Esophagus mucosa (tissue), 1 donor: Measurements from ENCODE around the gene VAMP1. TPM values are rescaled to one million over a fixed set of nuclear protein-coding genes. Genes with fewer than 3 reads are reported as not detected.

Experiments
- ATAC-seq: fragments of 200-7000 bp; cut with Tn5 transposase; one replicate; pipeline ENCODE4 v1.9.1; 2020
- total RNA-seq: library from RNA; stranded (reverse); gene quantifications from one replicate; pipeline ENCODE4 v1.2.4, GENCODE V29; 2023
- donor health status: DM: yes; HTN: yes; CAD: no.

The VAMP1 gene
- total RNA-seq, 1 donor from 2014 or later, result 1.6 TPM

- ATAC-seq, result no peak
Measured at GRCh38 chr12:6425590-6426531, 44.6 kb downstream of the VAMP1 start.

GRCh38 chr12:6424866-6425265 is 45.6 kb downstream of the VAMP1 start:
- no peak for ATAC-seq

- no peak for ATAC-seq
Measured at GRCh38 chr12:6424008-6424347, 46.5 kb downstream of the VAMP1 start.

GRCh38 chr12:6423267-6424007 is 47.0 kb downstream of the VAMP1 start:
- ATAC-seq, result peak; percentile 94

- ATAC-seq, result no peak
Measured at GRCh38 chr12:6420364-6420763, 50.1 kb downstream of the VAMP1 start.

GRCh38 chr12:6418796-6419195 is 51.7 kb downstream of the VAMP1 start:
- no peak for ATAC-seq

GRCh38 chr12:6416596-6416995 is 53.9 kb downstream of the VAMP1 start:
- ATAC-seq, result no peak

Other genes with a start within 250 kb of the VAMP1 start
- 21.1 TPM for gene PLEKHG6, start 160.0 kb downstream of the VAMP1 start, total RNA-seq
- gene TNFRSF1A, start 128.6 kb downstream of the VAMP1 start, total RNA-seq, result 99.3 TPM
- gene SCNN1A, start 95.1 kb downstream of the VAMP1 start, total RNA-seq, result 142 TPM
- gene LTBR, start 86.5 kb downstream of the VAMP1 start, total RNA-seq, result 84.2 TPM
- gene CD27, start 25.7 kb downstream of the VAMP1 start, total RNA-seq, result 0.40 TPM
- 11.4 TPM for gene TAPBPL, start 18.6 kb downstream of the VAMP1 start, total RNA-seq
- gene MRPL51, start 22.6 kb upstream of the VAMP1 start, total RNA-seq, result 180 TPM
- gene NCAPD2, start 23.4 kb upstream of the VAMP1 start, total RNA-seq, result 37.4 TPM
- 3,825 TPM for gene GAPDH, start 63.8 kb upstream of the VAMP1 start, total RNA-seq
- 1.2 TPM for gene IFFO1, start 85.4 kb upstream of the VAMP1 start, total RNA-seq
- gene NOP2, start 97.6 kb upstream of the VAMP1 start, total RNA-seq, result 30.6 TPM
- gene CHD4, start 136.7 kb upstream of the VAMP1 start, total RNA-seq, result 119 TPM
- gene LPAR5, start 165.3 kb upstream of the VAMP1 start, total RNA-seq, result 18.9 TPM
- 0.56 TPM for gene ACRBP, start 176.8 kb upstream of the VAMP1 start, total RNA-seq
- gene ING4, start 192.4 kb upstream of the VAMP1 start, total RNA-seq, result 15.4 TPM
- gene ZNF384, start 218.7 kb upstream of the VAMP1 start, total RNA-seq, result 22.8 TPM
- not detected for gene PIANP, start 230.1 kb upstream of the VAMP1 start, total RNA-seq